ENCODE results near the gene ZNF280B.

Gene ZNF280B

DNA sequence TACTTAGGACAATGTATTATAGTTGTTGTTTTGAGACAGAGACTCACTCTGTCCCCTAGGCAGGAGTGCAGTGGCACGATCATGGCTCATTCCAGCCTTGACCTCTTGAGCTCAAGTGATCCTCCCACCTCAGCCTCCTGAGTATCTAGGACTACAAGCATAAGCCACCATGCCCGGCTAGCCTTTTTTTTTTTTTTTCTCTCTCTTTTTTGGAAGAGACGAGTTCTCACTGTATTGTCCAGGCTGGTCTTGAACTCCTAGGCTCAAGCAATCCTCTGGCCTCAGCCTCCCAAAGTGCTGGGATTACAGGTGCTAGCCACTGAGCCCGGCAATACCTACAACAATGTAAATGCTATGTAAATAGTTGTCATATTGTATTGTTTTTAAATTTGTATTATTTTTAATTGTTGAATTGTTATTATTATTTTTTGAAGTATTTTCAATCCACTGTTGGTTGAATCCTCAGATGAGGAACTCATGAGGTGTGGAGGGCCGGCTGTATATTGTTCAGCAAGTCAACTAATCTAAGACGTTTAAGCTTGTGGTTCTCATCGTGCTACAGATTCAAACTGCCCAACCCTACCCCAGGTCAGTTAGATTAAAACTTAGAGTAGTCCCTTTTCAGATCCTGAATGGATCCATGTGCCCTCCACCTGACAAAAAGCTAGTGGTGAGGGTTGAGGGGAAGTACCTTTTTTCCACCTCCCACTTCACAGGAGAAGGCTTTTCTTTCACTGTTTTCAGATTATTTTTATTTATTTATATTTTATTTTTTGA is 23.4 kb upstream of the ZNF280B start:
- TF ChIP-seq ZNF384 (IDR thresholded peaks at IDR 0.05) (no peak), TARDBP (IDR thresholded peaks at IDR 0.05) (no peak), LEF1 (IDR thresholded peaks at IDR 0.05; ENCODE audit: borderline replicate concordance) (no peak), L3MBTL2 (conservative IDR thresholded peaks at IDR 0.05) (no peak), FOXA1 (IDR thresholded peaks at IDR 0.05) (no peak), SP1 (IDR thresholded peaks at IDR 0.05) (no peak), BHLHE40 (IDR thresholded peaks at IDR 0.05; ENCODE audit: borderline replicate concordance) (no peak), ELF4 (IDR thresholded peaks at IDR 0.05) (no peak), FOXK2 (IDR thresholded peaks at IDR 0.05) (no peak), HDGF (IDR thresholded peaks at IDR 0.05; ENCODE audit: borderline replicate concordance) (no peak), SUZ12 (IDR thresholded peaks at IDR 0.05) (no peak), FOXM1 (IDR thresholded peaks at IDR 0.05; ENCODE audit: borderline replicate concordance) (no peak), ARNT (IDR thresholded peaks at IDR 0.05) (no peak), NFRKB (IDR thresholded peaks at IDR 0.05) (no peak), CTBP1 (IDR thresholded peaks at IDR 0.05; ENCODE audit: borderline replicate concordance) (no peak)
- TF ChIP-seq, protein P1, sequence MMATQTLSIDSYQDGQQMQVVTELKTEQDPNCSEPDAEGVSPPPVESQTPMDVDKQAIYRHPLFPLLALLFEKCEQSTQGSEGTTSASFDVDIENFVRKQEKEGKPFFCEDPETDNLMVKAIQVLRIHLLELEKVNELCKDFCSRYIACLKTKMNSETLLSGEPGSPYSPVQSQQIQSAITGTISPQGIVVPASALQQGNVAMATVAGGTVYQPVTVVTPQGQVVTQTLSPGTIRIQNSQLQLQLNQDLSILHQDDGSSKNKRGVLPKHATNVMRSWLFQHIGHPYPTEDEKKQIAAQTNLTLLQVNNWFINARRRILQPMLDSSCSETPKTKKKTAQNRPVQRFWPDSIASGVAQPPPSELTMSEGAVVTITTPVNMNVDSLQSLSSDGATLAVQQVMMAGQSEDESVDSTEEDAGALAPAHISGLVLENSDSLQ (IDR thresholded peaks at IDR 0.05): no peak
- CTCF ChIA-PET: no interaction called here
- DNase-seq (ENCODE audit: extremely low spot score): no peak
- POLR2A ChIA-PET: no interaction called here

DNA sequence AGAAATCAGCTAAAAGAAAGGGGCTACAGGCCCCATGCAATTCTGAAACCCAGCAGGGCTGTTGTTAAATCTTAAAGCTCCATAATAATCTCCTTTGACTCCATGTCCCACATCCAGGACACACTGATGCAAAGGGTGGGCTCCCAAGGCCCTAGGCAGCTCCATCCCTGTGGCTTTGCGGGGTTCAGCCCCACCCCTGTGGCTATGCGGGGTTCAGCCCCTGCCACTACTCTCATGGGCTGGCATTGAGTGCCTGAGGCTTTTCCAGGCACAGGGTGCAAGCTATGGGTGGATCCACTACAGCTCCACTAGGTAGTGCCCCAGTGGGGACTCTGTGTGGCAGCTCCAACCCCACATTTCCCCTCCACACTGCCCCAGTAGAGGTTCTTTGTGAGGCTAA is 20.2 kb upstream of the ZNF280B start:
- CTCF ChIA-PET: interaction anchor here (0.7 kb wide), 1 partner anchor 9 kb away, joined by 3 read pairs; the partner anchor contains the start of gene ZNF280A
- no peak for TF ChIP-seq HDGF (IDR thresholded peaks at IDR 0.05; ENCODE audit: borderline replicate concordance)
- POLR2A ChIA-PET: interaction anchor here (0.6 kb wide), 1 partner anchor 20 kb away, joined by 3 read pairs; the partner anchor contains the start of gene ZNF280B
- no peak for DNase-seq (ENCODE audit: extremely low spot score)

DNA sequence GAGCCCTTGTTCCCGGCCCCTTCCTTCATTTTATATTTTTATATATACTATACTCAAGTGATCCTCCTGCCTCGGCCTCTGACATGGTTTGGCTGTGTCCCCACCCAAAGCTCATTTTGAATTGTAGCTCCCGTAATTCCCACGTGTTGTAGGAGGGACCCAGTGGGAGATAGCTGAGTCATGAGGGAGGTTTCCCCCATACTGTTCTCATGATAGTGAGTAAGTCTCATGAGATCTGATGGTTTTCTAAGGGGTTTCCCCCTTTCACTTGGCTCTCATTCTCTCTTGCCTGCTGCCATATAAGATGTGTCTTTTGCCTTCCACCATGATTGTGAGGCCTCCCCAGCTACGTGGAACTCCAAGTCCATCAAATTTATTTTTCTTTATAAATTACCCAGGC is 18.8 kb upstream of the ZNF280B start:
- DNase-seq (ENCODE audit: extremely low spot score): no peak
- ChIA-PET POLR2A (no interaction called here), CTCF (no interaction called here)
- no peak for TF ChIP-seq FOXK2 (IDR thresholded peaks at IDR 0.05)
- TF ChIP-seq SUZ12 (IDR thresholded peaks at IDR 0.05): no peak
- no peak for TF ChIP-seq BHLHE40 (IDR thresholded peaks at IDR 0.05; ENCODE audit: borderline replicate concordance)
- TF ChIP-seq FOXA1 (IDR thresholded peaks at IDR 0.05): no peak
- TF ChIP-seq LEF1 (IDR thresholded peaks at IDR 0.05; ENCODE audit: borderline replicate concordance): no peak
- TF ChIP-seq L3MBTL2 (conservative IDR thresholded peaks at IDR 0.05): no peak
- no peak for TF ChIP-seq ZNF384 (IDR thresholded peaks at IDR 0.05)
- TF ChIP-seq NFRKB (IDR thresholded peaks at IDR 0.05): no peak
- TF ChIP-seq FOXM1 (IDR thresholded peaks at IDR 0.05; ENCODE audit: borderline replicate concordance): no peak
- TF ChIP-seq ARNT (IDR thresholded peaks at IDR 0.05): no peak
- no peak for TF ChIP-seq TARDBP (IDR thresholded peaks at IDR 0.05)
- no peak for TF ChIP-seq ELF4 (IDR thresholded peaks at IDR 0.05)
- no peak for TF ChIP-seq HDGF (IDR thresholded peaks at IDR 0.05; ENCODE audit: borderline replicate concordance)
- no peak for TF ChIP-seq CTBP1 (IDR thresholded peaks at IDR 0.05; ENCODE audit: borderline replicate concordance)
- no peak for TF ChIP-seq SP1 (IDR thresholded peaks at IDR 0.05)
- TF ChIP-seq, protein P1 (IDR thresholded peaks at IDR 0.05): no peak

DNA sequence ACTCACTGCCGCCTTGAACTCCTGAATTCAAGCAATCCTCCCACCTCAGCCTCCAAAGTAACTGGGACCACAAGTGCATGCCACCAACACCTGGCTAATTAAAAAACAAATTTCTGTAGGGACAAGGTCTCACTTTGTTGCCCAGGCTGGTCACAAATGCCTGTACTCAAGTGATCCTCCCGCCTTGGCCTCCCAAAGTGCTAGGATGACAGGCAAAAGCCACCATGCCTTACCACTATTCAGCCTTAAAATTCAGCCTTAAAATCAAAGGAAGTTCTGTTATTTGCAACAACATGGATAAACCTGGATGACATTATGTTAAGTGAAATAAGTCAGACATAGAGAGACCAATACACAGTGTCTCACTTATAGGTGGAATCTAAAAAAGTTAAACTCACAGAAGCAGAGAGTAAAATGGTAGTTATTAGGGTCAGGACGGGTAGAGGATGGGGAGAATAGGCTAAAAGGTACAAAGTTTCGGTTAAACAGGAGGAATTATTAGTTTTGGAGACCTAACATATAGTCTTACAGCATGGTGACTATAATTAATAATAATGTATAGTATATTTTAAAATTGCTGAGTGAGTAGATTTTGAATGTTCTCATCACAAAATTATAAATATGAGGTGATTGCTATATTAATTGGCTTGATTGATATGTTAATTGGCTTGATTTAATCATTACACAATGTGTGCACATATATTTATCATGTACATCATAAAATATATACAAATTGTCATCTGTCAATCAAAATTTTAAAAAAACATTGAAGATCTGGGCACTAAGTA is 17.8 kb upstream of the ZNF280B start:
- ChIA-PET POLR2A (no interaction called here), CTCF (interaction anchor here (0.6 kb wide), 1 partner anchor 7 kb away, joined by 3 read pairs; no protein-coding TSS in a partner anchor)
- no peak for DNase-seq (ENCODE audit: extremely low spot score)
- TF ChIP-seq BHLHE40 (IDR thresholded peaks at IDR 0.05; ENCODE audit: borderline replicate concordance): no peak
- TF ChIP-seq, protein P1 (IDR thresholded peaks at IDR 0.05): peak; percentile 39; the same call in 1 of the 2 replicates
- TF ChIP-seq L3MBTL2 (conservative IDR thresholded peaks at IDR 0.05): no peak

DNA sequence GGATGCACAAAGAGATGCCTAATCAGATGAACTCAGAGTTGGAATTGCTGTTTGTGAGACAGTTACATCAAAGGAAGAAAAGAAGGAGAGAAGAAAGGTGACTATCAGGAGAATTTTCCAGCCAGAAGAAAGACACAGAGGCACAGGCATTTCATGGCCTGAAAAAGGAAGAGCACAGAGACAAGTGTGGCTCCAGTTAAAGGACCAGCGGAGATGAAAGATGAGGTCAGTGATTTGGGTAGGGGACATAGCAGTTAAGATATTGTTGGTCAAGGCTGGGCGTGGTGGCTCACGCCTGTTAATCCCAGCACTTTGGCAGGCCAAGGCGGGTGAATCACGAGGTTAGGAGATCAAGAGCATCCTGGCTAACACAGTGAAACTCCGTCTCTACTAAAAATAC is 15.0 kb upstream of the ZNF280B start:
- CTCF ChIA-PET: no interaction called here
- POLR2A ChIA-PET: no interaction called here
- DNase-seq (ENCODE audit: extremely low spot score): no peak
- TF ChIP-seq LEF1 (IDR thresholded peaks at IDR 0.05; ENCODE audit: borderline replicate concordance): no peak
- TF ChIP-seq SUZ12 (IDR thresholded peaks at IDR 0.05): no peak
- TF ChIP-seq HDGF (IDR thresholded peaks at IDR 0.05; ENCODE audit: borderline replicate concordance): no peak
- TF ChIP-seq ELF4 (IDR thresholded peaks at IDR 0.05): no peak
- no peak for TF ChIP-seq CTBP1 (IDR thresholded peaks at IDR 0.05; ENCODE audit: borderline replicate concordance)
- no peak for TF ChIP-seq ZNF384 (IDR thresholded peaks at IDR 0.05)
- no peak for TF ChIP-seq NFRKB (IDR thresholded peaks at IDR 0.05)
- TF ChIP-seq ARNT (IDR thresholded peaks at IDR 0.05): no peak
- TF ChIP-seq L3MBTL2 (conservative IDR thresholded peaks at IDR 0.05): no peak
- TF ChIP-seq TARDBP (IDR thresholded peaks at IDR 0.05): no peak
- TF ChIP-seq SP1 (IDR thresholded peaks at IDR 0.05): no peak
- TF ChIP-seq FOXM1 (IDR thresholded peaks at IDR 0.05; ENCODE audit: borderline replicate concordance): no peak
- no peak for TF ChIP-seq BHLHE40 (IDR thresholded peaks at IDR 0.05; ENCODE audit: borderline replicate concordance)
- no peak for TF ChIP-seq FOXA1 (IDR thresholded peaks at IDR 0.05)
- TF ChIP-seq, protein P1 (IDR thresholded peaks at IDR 0.05): no peak

Data from HEK293T (cell line).